Gastrocnemius medialis (tissue), 4 donors: ENCODE measurements around the gene SREBF2.

Experiments
- CTCF ChIP-seq, 5 experiments: fragments of 450-650 bp in 3 of 5; fragments of 200-600 bp in 2 of 5; sonication (generic) in 2 of 5; IDR thresholded peaks in 4 of 5; conservative IDR thresholded peaks in 1 of 5; 1 replicate in 4 of 5; 2 replicates in 1 of 5; pipeline ENCODE4 v1.5.1; 2016 to 2019; ENCODE audit warnings: antibody characterized with exemption in 5 of 5, mild to moderate bottlenecking in 3 of 5, moderate library complexity in 3 of 5
- POLR2A ChIP-seq, 2 donors: fragments of 450-650 bp; IDR thresholded peaks; one replicate each; pipeline ENCODE4 v1.6.1; 2017; ENCODE audit warnings: antibody characterized with exemption in 2 of 2, mild to moderate bottlenecking in 2 of 2, moderate library complexity in 2 of 2

GRCh38 chr22:41919357-41920224, 86.7 kb downstream of the SREBF2 start:
- no peak for TF ChIP-seq CTCF (IDR thresholded peaks at IDR 0.05 in 4 of 5, conservative IDR thresholded peaks at IDR 0.05 in 1 of 5)
- TF ChIP-seq POLR2A (IDR thresholded peaks at IDR 0.05): no peak
